Subcutaneous abdominal adipose tissue (tissue), 5 donors: ENCODE results near the gene NAV2.
A peak's percentile ranks its signal among the peaks of the same experiment; 100 is the strongest.

ENCODE experiments used
- H3K27ac ChIP-seq: one replicate; pipeline ENCODE4 v1.7.0; 2013; ENCODE audit warnings: low read depth, mild to moderate bottlenecking, inconsistent platforms, low read length, moderate library complexity
- H3K27me3 ChIP-seq, 5 donors: one replicate each; pipeline ENCODE4 v1.7.0; 2013; ENCODE audit warnings: low read length in 5 of 5, inconsistent platforms in 1 of 5; ENCODE audit not compliant: control insufficient read depth in 5 of 5, insufficient read depth in 4 of 5
- H3K36me3 ChIP-seq, 5 donors: one replicate each; pipeline ENCODE4 v1.7.0; 2013; ENCODE audit warnings: low read length in 5 of 5; ENCODE audit not compliant: control insufficient read depth in 5 of 5, insufficient read depth in 5 of 5
- H3K4me1 ChIP-seq, 5 donors: one replicate each; pipeline ENCODE4 v1.7.0; 2013; ENCODE audit warnings: low read length in 5 of 5, mild to moderate bottlenecking in 3 of 5, moderate library complexity in 1 of 5; ENCODE audit not compliant: control insufficient read depth in 5 of 5, insufficient read depth in 5 of 5
- H3K4me3 ChIP-seq, 5 donors: one replicate each; pipeline ENCODE4 v1.7.0; 2013; ENCODE audit warnings: low read length in 5 of 5, low read depth in 1 of 5
- H3K9ac ChIP-seq, 5 donors: one replicate each; pipeline ENCODE4 v1.7.0; 2013; ENCODE audit warnings: low read length in 5 of 5, mild to moderate bottlenecking in 4 of 5, moderate library complexity in 3 of 5
- H3K9me3 ChIP-seq, 5 donors: one replicate each; pipeline ENCODE4 v1.7.0; 2013; ENCODE audit warnings: low read length in 5 of 5; ENCODE audit not compliant: control insufficient read depth in 5 of 5
- donor health status: healthy.
- donor health status: healthy.
- donor health status: healthy.
- donor health status: healthy.
- donor health status: healthy.

Gene NAV2

GRCh38 chr11:19940831-19941230 is 228.2 kb downstream of the NAV2 start:
- H3K27me3 ChIP-seq, result peaks cover 0 to 3% (median 0%) of the 10 kb centered on the region in 5 donors
- no peak overlapping the region for H3K27ac ChIP-seq
- H3K9me3 ChIP-seq, result no peaks in the 10 kb centered on the region
- H3K4me1 ChIP-seq, result no peaks in the 10 kb centered on the region
- H3K36me3 ChIP-seq, result peaks cover 0 to 8% (median 2%) of the 10 kb centered on the region in 5 donors
- no peak overlapping the region for H3K9ac ChIP-seq
- H3K4me3 ChIP-seq, result no peak overlapping the region

- Histone ChIP-seq H3K9me3 (no peaks in the 10 kb centered on the region), H3K4me3 (no peak overlapping the region), H3K27me3 (peaks cover 0 to 3% (median 0%) of the 10 kb centered on the region in 5 donors), H3K27ac (no peak overlapping the region), H3K9ac (no peak overlapping the region), H3K4me1 (peaks cover 0 to 2% (median 0%) of the 10 kb centered on the region in 5 donors), H3K36me3 (peaks cover 0 to 13% (median 8%) of the 10 kb centered on the region in 5 donors)
Observed at GRCh38 chr11:19946681-19947080, 234.0 kb downstream of the NAV2 start.

GRCh38 chr11:19947537-19948114 is 235.0 kb downstream of the NAV2 start:
- H3K4me1 ChIP-seq, result peaks cover 0 to 9% (median 0%) of the 10 kb centered on the region in 5 donors
- no peaks in the 10 kb centered on the region for H3K9me3 ChIP-seq
- no peak overlapping the region for H3K27ac ChIP-seq
- no peaks in the 10 kb centered on the region for H3K27me3 ChIP-seq
- H3K4me3 ChIP-seq, result no peak overlapping the region
- H3K9ac ChIP-seq, result no peak overlapping the region
- peaks cover 0 to 13% (median 8%) of the 10 kb centered on the region in 5 donors for H3K36me3 ChIP-seq

- no peaks in the 10 kb centered on the region for H3K9me3 ChIP-seq
- peaks cover 0 to 22% (median 0%) of the 10 kb centered on the region in 5 donors for H3K4me1 ChIP-seq
- no peak overlapping the region for H3K4me3 ChIP-seq
- H3K36me3 ChIP-seq, result peaks cover 0 to 13% (median 8%) of the 10 kb centered on the region in 5 donors
- H3K27me3 ChIP-seq, result no peaks in the 10 kb centered on the region
- H3K9ac ChIP-seq, result no peak overlapping the region
- H3K27ac ChIP-seq, result no peak overlapping the region
Observed at GRCh38 chr11:19949606-19950005, 237.0 kb downstream of the NAV2 start.

GRCh38 chr11:19951558-19952115 is 239.0 kb downstream of the NAV2 start:
- Histone ChIP-seq H3K4me3 (peak overlapping the region in 4 of 5 donors; percentile 19 to 45 (median 36)), H3K27me3 (no peaks in the 10 kb centered on the region), H3K4me1 (peaks cover 0 to 22% (median 0%) of the 10 kb centered on the region in 5 donors), H3K9ac (peak overlapping the region in 1 of 5 donors; percentile 24), H3K9me3 (no peaks in the 10 kb centered on the region), H3K36me3 (peaks cover 0 to 9% (median 4%) of the 10 kb centered on the region in 5 donors), H3K27ac (no peak overlapping the region)

GRCh38 chr11:19952116-19952605 is 239.5 kb downstream of the NAV2 start:
- H3K4me1 ChIP-seq, result peaks cover 0 to 22% (median 0%) of the 10 kb centered on the region in 5 donors
- no peak overlapping the region for H3K4me3 ChIP-seq
- no peaks in the 10 kb centered on the region for H3K27me3 ChIP-seq
- peak overlapping the region in 1 of 5 donors; percentile 24 for H3K9ac ChIP-seq
- no peaks in the 10 kb centered on the region for H3K9me3 ChIP-seq
- H3K36me3 ChIP-seq, result peaks cover 0 to 9% (median 4%) of the 10 kb centered on the region in 5 donors
- H3K27ac ChIP-seq, result no peak overlapping the region

- Histone ChIP-seq H3K27me3 (no peaks in the 10 kb centered on the region), H3K4me3 (no peak overlapping the region), H3K9ac (no peak overlapping the region), H3K27ac (no peak overlapping the region), H3K9me3 (no peaks in the 10 kb centered on the region), H3K4me1 (peaks cover 0 to 22% (median 0%) of the 10 kb centered on the region in 5 donors), H3K36me3 (peaks cover 0 to 9% (median 4%) of the 10 kb centered on the region in 5 donors)
Observed at GRCh38 chr11:19952911-19953310, 240.3 kb downstream of the NAV2 start.

- no peak overlapping the region for H3K9ac ChIP-seq
- H3K4me3 ChIP-seq, result no peak overlapping the region
- peaks cover 0 to 9% (median 4%) of the 10 kb centered on the region in 5 donors for H3K36me3 ChIP-seq
- H3K4me1 ChIP-seq, result peaks cover 0 to 22% (median 0%) of the 10 kb centered on the region in 5 donors
- no peaks in the 10 kb centered on the region for H3K27me3 ChIP-seq
- no peaks in the 10 kb centered on the region for H3K9me3 ChIP-seq
- no peak overlapping the region for H3K27ac ChIP-seq
Observed at GRCh38 chr11:19953336-19953735, 240.7 kb downstream of the NAV2 start.

- H3K4me3 ChIP-seq, result no peak overlapping the region
- H3K36me3 ChIP-seq, result peaks cover 0 to 9% (median 4%) of the 10 kb centered on the region in 5 donors
- H3K4me1 ChIP-seq, result peaks cover 0 to 22% (median 0%) of the 10 kb centered on the region in 5 donors
- no peaks in the 10 kb centered on the region for H3K9me3 ChIP-seq
- no peak overlapping the region for H3K27ac ChIP-seq
- H3K9ac ChIP-seq, result no peak overlapping the region
- no peaks in the 10 kb centered on the region for H3K27me3 ChIP-seq
Observed at GRCh38 chr11:19953909-19954308, 241.3 kb downstream of the NAV2 start.

- Histone ChIP-seq H3K9ac (no peak overlapping the region), H3K36me3 (no peaks in the 10 kb centered on the region), H3K27me3 (no peaks in the 10 kb centered on the region), H3K9me3 (no peaks in the 10 kb centered on the region), H3K27ac (no peak overlapping the region), H3K4me1 (peaks cover 0 to 22% (median 0%) of the 10 kb centered on the region in 5 donors), H3K4me3 (no peak overlapping the region)
Observed at GRCh38 chr11:19954899-19955298, 242.3 kb downstream of the NAV2 start.
